ENCODE results near the gene SMIM29.
"Not testable (repeated sequence)": the region's sequence is repeated elsewhere in the genome, so short reads cannot be mapped to it uniquely, and the experiment has no call there.

SMIM29 gene

GRCh38 chr6:34269132-34269531 is 20.3 kb upstream of the SMIM29 start:
- DNase-seq (ENCODE audit: low spot score) = not testable (repeated sequence)

GRCh38 chr6:34267746-34268145 is 18.9 kb upstream of the SMIM29 start:
- DNase-seq (ENCODE audit: low spot score) = no peak

- DNase-seq (ENCODE audit: low spot score) = not testable (repeated sequence)
Observed at GRCh38 chr6:34263484-34263883, 14.7 kb upstream of the SMIM29 start.

GRCh38 chr6:34260576-34261267 is 11.9 kb upstream of the SMIM29 start:
- no peak for DNase-seq (ENCODE audit: low spot score)

GRCh38 chr6:34259529-34260069 is 10.8 kb upstream of the SMIM29 start:
- no peak for DNase-seq (ENCODE audit: low spot score)

GRCh38 chr6:34252395-34252794 is 3.6 kb upstream of the SMIM29 start:
- not testable (repeated sequence) for DNase-seq (ENCODE audit: low spot score)

- DNase-seq (ENCODE audit: low spot score) = no peak
Observed at GRCh38 chr6:34249469-34250261, 859 bp upstream of the SMIM29 start.

- DNase-seq (ENCODE audit: low spot score) = peak; percentile 55
Observed at GRCh38 chr6:34248198-34248726, 544 bp downstream of the SMIM29 start.

GRCh38 chr6:34247481-34248197 is 1.2 kb downstream of the SMIM29 start:
- no peak for DNase-seq (ENCODE audit: low spot score)

GRCh38 chr6:34246563-34247391 is 2.0 kb downstream of the SMIM29 start:
- peak; percentile 62 for DNase-seq (ENCODE audit: low spot score)

- DNase-seq (ENCODE audit: low spot score) = no peak
Observed at GRCh38 chr6:34246249-34246562, 2.6 kb downstream of the SMIM29 start.

GRCh38 chr6:34245761-34246140 is 3.1 kb downstream of the SMIM29 start:
- DNase-seq (ENCODE audit: low spot score) = not testable (repeated sequence)

GRCh38 chr6:34245032-34245760 is 3.6 kb downstream of the SMIM29 start:
- DNase-seq (ENCODE audit: low spot score) = not testable (repeated sequence)

GRCh38 chr6:34243901-34244884 is 4.6 kb downstream of the SMIM29 start:
- DNase-seq (ENCODE audit: low spot score) = no peak

- no peak for DNase-seq (ENCODE audit: low spot score)
Observed at GRCh38 chr6:34243131-34243771, 5.6 kb downstream of the SMIM29 start.

GRCh38 chr6:34242252-34243130 is 6.3 kb downstream of the SMIM29 start:
- DNase-seq (ENCODE audit: low spot score) = no peak

GRCh38 chr6:34241351-34242215 is 7.2 kb downstream of the SMIM29 start:
- no peak for DNase-seq (ENCODE audit: low spot score)
